ENCODE data around the gene IGFL3.
"Not testable (repeated sequence)": the region's sequence is repeated elsewhere in the genome, so short reads cannot be mapped to it uniquely, and the experiment has no call there.

Gene IGFL3

GRCh38 chr19:46125447-46125846 lies 959 bp upstream of the IGFL3 start:
- DNase-seq: peak; percentile 13 to 61 (median 39)

- DNase-seq: no peak
Observed at GRCh38 chr19:46118136-46118535, 6.4 kb downstream of the IGFL3 start.

- no peak for DNase-seq
Observed at GRCh38 chr19:46116121-46116520, 8.4 kb downstream of the IGFL3 start.

- DNase-seq: peak in 2 of 4 experiments; percentile 7 to 10
Observed at GRCh38 chr19:46115396-46116106, 8.9 kb downstream of the IGFL3 start.

- DNase-seq: peak in 1 of 4 experiments; percentile 21
Observed at GRCh38 chr19:46113726-46114125, 10.8 kb downstream of the IGFL3 start.

GRCh38 chr19:46112527-46112926 lies 12.0 kb downstream of the IGFL3 start:
- DNase-seq: no peak

- no peak for DNase-seq
Observed at GRCh38 chr19:46111376-46111775, 13.1 kb downstream of the IGFL3 start.

- DNase-seq: no peak
Observed at GRCh38 chr19:46109876-46110275, 14.6 kb downstream of the IGFL3 start.

GRCh38 chr19:46107371-46107770 lies 17.1 kb downstream of the IGFL3 start:
- no peak for DNase-seq

- not testable (repeated sequence) for DNase-seq
Observed at GRCh38 chr19:46102333-46102732, 22.2 kb downstream of the IGFL3 start.

- no peak for DNase-seq
Observed at GRCh38 chr19:46101293-46101692, 23.2 kb downstream of the IGFL3 start.

- DNase-seq: no peak
Observed at GRCh38 chr19:46100344-46100743, 24.1 kb downstream of the IGFL3 start.

GRCh38 chr19:46090444-46090843 lies 34.0 kb downstream of the IGFL3 start:
- DNase-seq: no peak

- no peak for DNase-seq
Observed at GRCh38 chr19:46089432-46089831, 35.1 kb downstream of the IGFL3 start.

GRCh38 chr19:46088101-46088500 lies 36.4 kb downstream of the IGFL3 start:
- no peak for DNase-seq

GRCh38 chr19:46085888-46086287 lies 38.6 kb downstream of the IGFL3 start:
- DNase-seq: no peak

GRCh38 chr19:46082728-46083050 lies 41.8 kb downstream of the IGFL3 start:
- DNase-seq: no peak

GRCh38 chr19:46081928-46082727 lies 42.4 kb downstream of the IGFL3 start:
- DNase-seq: peak; percentile 37 to 68 (median 60)

- DNase-seq: no peak
Observed at GRCh38 chr19:46080561-46080960, 43.9 kb downstream of the IGFL3 start.

GRCh38 chr19:46079576-46079975 lies 44.9 kb downstream of the IGFL3 start:
- no peak for DNase-seq

- peak; percentile 34 to 59 (median 38) for DNase-seq
Observed at GRCh38 chr19:46078573-46079332, 45.7 kb downstream of the IGFL3 start.

GRCh38 chr19:46077815-46078167 lies 46.7 kb downstream of the IGFL3 start:
- DNase-seq: no peak
